Esophagus (tissue), 2 donors: ENCODE data around the gene MACF1. TPM values are rescaled to one million over a fixed set of nuclear protein-coding genes. Genes with fewer than 3 reads are reported as not detected.

Experiments used
- H3K27ac ChIP-seq, 2 donors: one replicate each; pipeline ENCODE4 v1.5.1; 2013; ENCODE audit warnings: low read depth in 2 of 2, mild to moderate bottlenecking in 2 of 2, inconsistent platforms in 1 of 2, low read length in 1 of 2, moderate library complexity in 1 of 2
- H3K27me3 ChIP-seq, 2 donors: one replicate each; pipeline ENCODE4 v1.6.1; 2013; ENCODE audit warnings: low read length in 2 of 2, control low read depth in 1 of 2, mild to moderate bottlenecking in 1 of 2; ENCODE audit not compliant: insufficient read depth in 2 of 2, control insufficient read depth in 1 of 2
- H3K36me3 ChIP-seq, 2 donors: one replicate each; pipeline ENCODE4 v1.6.1; 2013; ENCODE audit warnings: low read length in 1 of 2; ENCODE audit not compliant: control insufficient read depth in 2 of 2, insufficient read depth in 2 of 2
- H3K4me1 ChIP-seq, 2 donors: one replicate each; pipeline ENCODE4 v1.6.1; 2013; ENCODE audit warnings: low read length in 1 of 2; ENCODE audit not compliant: control insufficient read depth in 2 of 2, insufficient read depth in 2 of 2
- H3K4me3 ChIP-seq, 2 donors: one replicate each; pipeline ENCODE4 v1.5.1; 2013; ENCODE audit warnings: low read length in 2 of 2, mild to moderate bottlenecking in 2 of 2, low read depth in 1 of 2, moderate library complexity in 1 of 2
- H3K9me3 ChIP-seq, 2 donors: one replicate each; pipeline ENCODE4 v1.6.1; 2013; ENCODE audit warnings: mild to moderate bottlenecking in 2 of 2, low read depth in 1 of 2, low read length in 1 of 2, moderate library complexity in 1 of 2; ENCODE audit not compliant: control insufficient read depth in 2 of 2, insufficient read depth in 1 of 2
- WGBS, 2 donors: extraction: QIAGEN DNeasy Blood & Tissue Kit; methylation state at CpG; one replicate each; pipeline ENCODE4 v1.1.7; 2013; 5-methylcytosine and 5-hydroxymethylcytosine counted together
- polyA plus RNA-seq, 2 donors: library from polyadenylated mRNA; stranded (reverse); fragments of 200-250 nt; gene quantifications; one replicate each; pipeline ENCODE4 v1.2.3, GENCODE V29; 2013
- donor health status: healthy with polysubstance abuse.
- donor health status: Bipolar disorder and iron deficiency.

Gene MACF1
- polyA plus RNA-seq, 2 donors: 35.2 to 40.1 TPM

- H3K27me3 ChIP-seq: no peaks in the 10 kb centered on the region
- no peaks in the 10 kb centered on the region for H3K9me3 ChIP-seq
- WGBS, 2 donors: 94 to 95% methylated on average over 8 of the region's 8 CpGs
- no peak overlapping the region for H3K27ac ChIP-seq
- no peaks in the 10 kb centered on the region for H3K36me3 ChIP-seq
- no peak overlapping the region for H3K4me3 ChIP-seq
- peaks cover 12% of the 10 kb centered on the region in 2 donors for H3K4me1 ChIP-seq
Measured at GRCh38 chr1:39212499-39212898, 8.0 kb downstream of the MACF1 start.

GRCh38 chr1:39213511-39214002 lies 9.1 kb downstream of the MACF1 start:
- Histone ChIP-seq H3K36me3 (no peaks in the 10 kb centered on the region), H3K27me3 (no peaks in the 10 kb centered on the region), H3K4me1 (peaks cover 12 to 14% of the 10 kb centered on the region in 2 donors), H3K9me3 (no peaks in the 10 kb centered on the region), H3K27ac (peak overlapping the region; percentile 70 to 83), H3K4me3 (no peak overlapping the region)
- 69 to 73% methylated on average over 7 of the region's 7 CpGs for WGBS, 2 donors

DNA sequence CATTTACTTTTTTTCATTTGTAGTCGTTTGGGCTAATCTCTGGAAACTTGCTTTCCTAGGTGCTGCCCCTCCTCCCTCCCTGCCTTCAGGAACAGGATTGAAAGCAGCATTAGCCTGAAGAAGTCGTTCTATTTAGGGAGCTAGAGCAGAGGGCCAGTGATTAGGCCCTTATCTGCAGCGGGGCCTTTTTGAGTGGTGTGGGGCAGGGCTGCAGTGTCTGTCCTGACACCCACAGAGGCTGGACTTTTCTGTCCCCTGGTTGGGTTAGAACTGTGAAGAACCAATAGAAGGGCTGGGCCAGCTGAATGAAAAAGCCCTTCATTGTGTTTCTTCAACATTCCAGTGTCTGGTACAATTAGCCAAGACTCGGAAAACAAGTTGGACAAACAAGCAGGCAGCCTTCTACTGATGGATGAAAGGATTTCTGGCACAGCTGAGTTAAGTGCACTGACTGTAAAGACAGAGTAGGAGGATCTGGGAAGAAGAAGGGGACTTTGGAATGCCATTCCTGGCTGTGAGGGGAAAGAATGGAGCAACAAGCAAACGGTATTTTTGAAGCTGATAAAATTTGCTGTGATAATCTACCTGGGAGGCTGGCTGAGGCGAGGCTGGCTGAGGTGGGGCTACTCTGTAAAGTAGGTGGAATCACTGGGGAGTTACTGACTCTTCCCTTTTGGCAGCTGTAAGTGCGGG lies 9.7 kb downstream of the MACF1 start:
- Histone ChIP-seq H3K4me1 (peaks cover 12 to 14% of the 10 kb centered on the region in 2 donors), H3K9me3 (no peaks in the 10 kb centered on the region), H3K36me3 (no peaks in the 10 kb centered on the region), H3K27ac (peak overlapping the region; percentile 70 to 83), H3K4me3 (no peak overlapping the region), H3K27me3 (no peaks in the 10 kb centered on the region)
- WGBS, 2 donors: 21 to 32% methylated on average over 7 of the region's 7 CpGs

GRCh38 chr1:39214714-39214997 lies 10.2 kb downstream of the MACF1 start:
- Histone ChIP-seq H3K36me3 (no peaks in the 10 kb centered on the region), H3K27me3 (no peaks in the 10 kb centered on the region), H3K27ac (peak overlapping the region; percentile 70 to 83), H3K4me3 (no peak overlapping the region), H3K9me3 (no peaks in the 10 kb centered on the region), H3K4me1 (peaks cover 12 to 14% of the 10 kb centered on the region in 2 donors)
- WGBS, 2 donors: 13 to 41% methylated on average over 1 of the region's 1 CpG

- 58 to 76% methylated on average over 11 of the region's 11 CpGs for WGBS, 2 donors
- no peaks in the 10 kb centered on the region for H3K9me3 ChIP-seq
- no peak overlapping the region for H3K4me3 ChIP-seq
- no peaks in the 10 kb centered on the region for H3K36me3 ChIP-seq
- peak overlapping the region; percentile 70 to 83 for H3K27ac ChIP-seq
- no peaks in the 10 kb centered on the region for H3K27me3 ChIP-seq
- peaks cover 12 to 14% of the 10 kb centered on the region in 2 donors for H3K4me1 ChIP-seq
Measured at GRCh38 chr1:39214998-39215873, 10.7 kb downstream of the MACF1 start.

GRCh38 chr1:39216771-39217170 lies 12.3 kb downstream of the MACF1 start:
- Histone ChIP-seq H3K27me3 (no peaks in the 10 kb centered on the region), H3K27ac (no peak overlapping the region), H3K4me1 (peaks cover 12 to 14% of the 10 kb centered on the region in 2 donors), H3K4me3 (no peak overlapping the region), H3K9me3 (no peaks in the 10 kb centered on the region), H3K36me3 (no peaks in the 10 kb centered on the region)
- 64 to 71% methylated on average over 4 of the region's 4 CpGs for WGBS, 2 donors

- Histone ChIP-seq H3K27ac (no peak overlapping the region), H3K4me1 (peaks cover 0 to 3% of the 10 kb centered on the region in 2 donors), H3K36me3 (no peaks in the 10 kb centered on the region), H3K9me3 (no peaks in the 10 kb centered on the region), H3K27me3 (no peaks in the 10 kb centered on the region), H3K4me3 (no peak overlapping the region)
- 87 to 92% methylated on average over 10 of the region's 10 CpGs for WGBS, 2 donors
Measured at GRCh38 chr1:39220891-39221870, 16.7 kb downstream of the MACF1 start.

DNA sequence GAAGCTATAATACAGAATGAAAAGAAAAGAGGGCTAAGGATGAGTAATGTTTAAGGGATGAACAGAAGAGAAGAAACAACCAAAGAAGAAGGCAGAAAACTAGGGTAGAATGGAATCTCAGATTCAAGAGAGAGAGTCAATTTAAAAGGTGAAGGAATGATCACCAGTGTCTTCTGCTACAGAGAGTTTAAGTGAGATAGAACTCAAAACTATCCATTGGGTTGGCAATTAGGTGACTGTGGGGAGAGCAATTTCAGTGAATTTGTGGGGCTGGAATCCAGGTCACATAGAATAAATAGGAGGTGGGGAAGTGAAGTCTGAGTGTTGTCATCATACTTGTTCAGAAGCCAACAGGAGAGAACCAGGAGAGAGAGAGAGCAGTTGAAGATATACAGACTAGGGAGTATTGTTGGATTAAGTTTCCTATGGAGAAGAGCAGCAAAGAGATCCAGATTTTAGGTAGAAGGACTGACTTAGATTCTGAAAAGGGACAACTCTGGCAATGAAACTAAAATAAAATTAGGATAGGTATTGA lies 19.9 kb downstream of the MACF1 start:
- Histone ChIP-seq H3K27me3 (no peaks in the 10 kb centered on the region), H3K4me1 (no peaks in the 10 kb centered on the region), H3K36me3 (no peaks in the 10 kb centered on the region), H3K4me3 (no peak overlapping the region), H3K27ac (no peak overlapping the region), H3K9me3 (no peaks in the 10 kb centered on the region)

DNA sequence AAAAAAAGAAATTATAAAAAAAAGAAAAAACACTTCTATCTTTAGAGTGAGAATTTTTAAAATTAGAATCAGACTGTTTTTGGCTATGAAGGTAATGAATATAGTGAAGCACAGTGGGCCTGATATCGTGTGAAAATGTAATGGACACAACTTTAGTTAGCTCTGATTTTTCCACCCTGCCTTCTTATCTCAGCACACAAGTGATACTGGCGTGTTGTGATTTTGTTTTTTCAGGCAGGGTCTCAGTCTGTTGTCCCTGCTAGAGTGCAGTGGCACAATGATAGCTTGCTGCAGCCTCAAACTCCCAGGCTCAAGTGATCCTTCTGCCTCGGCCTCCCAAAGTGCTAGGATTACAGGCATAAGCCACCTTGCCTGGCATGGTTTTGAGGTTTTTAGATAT lies 22.3 kb downstream of the MACF1 start:
- H3K27ac ChIP-seq: no peak overlapping the region
- no peak overlapping the region for H3K4me3 ChIP-seq
- H3K36me3 ChIP-seq: no peaks in the 10 kb centered on the region
- no peaks in the 10 kb centered on the region for H3K27me3 ChIP-seq
- WGBS, 2 donors: 91 to 92% methylated on average over 3 of the region's 3 CpGs
- no peaks in the 10 kb centered on the region for H3K9me3 ChIP-seq
- H3K4me1 ChIP-seq: peaks cover 0 to 4% of the 10 kb centered on the region in 2 donors
